Measurements from ENCODE around the gene AURKA.

Gene AURKA

GRCh38 chr20:56428410-56428809 lies 36.4 kb upstream of the AURKA start:
- TF ChIP-seq CTCF (IDR thresholded peaks at IDR 0.05; ENCODE audit: low read depth, low read length): no peak
- DNase-seq (ENCODE audit: extremely low read depth, low read depth): no peak

- DNase-seq (ENCODE audit: extremely low read depth, low read depth): no peak
- TF ChIP-seq CTCF (IDR thresholded peaks at IDR 0.05; ENCODE audit: low read depth, low read length): no peak
Observed at GRCh38 chr20:56427797-56428196, 35.8 kb upstream of the AURKA start.

GRCh38 chr20:56426926-56427325 lies 34.9 kb upstream of the AURKA start:
- no peak for TF ChIP-seq CTCF (IDR thresholded peaks at IDR 0.05; ENCODE audit: low read depth, low read length)
- DNase-seq (ENCODE audit: extremely low read depth, low read depth): no peak

GRCh38 chr20:56426026-56426425 lies 34.0 kb upstream of the AURKA start:
- DNase-seq (ENCODE audit: extremely low read depth, low read depth): no peak
- no peak for TF ChIP-seq CTCF (IDR thresholded peaks at IDR 0.05; ENCODE audit: low read depth, low read length)

- no peak for TF ChIP-seq CTCF (IDR thresholded peaks at IDR 0.05; ENCODE audit: low read depth, low read length)
- DNase-seq (ENCODE audit: extremely low read depth, low read depth): no peak
Observed at GRCh38 chr20:56424931-56425330, 32.9 kb upstream of the AURKA start.

- no peak for TF ChIP-seq CTCF (IDR thresholded peaks at IDR 0.05; ENCODE audit: low read depth, low read length)
Observed at GRCh38 chr20:56423886-56424285, 31.9 kb upstream of the AURKA start.

GRCh38 chr20:56423211-56423610 lies 31.2 kb upstream of the AURKA start:
- DNase-seq (ENCODE audit: extremely low read depth, low read depth): no peak
- TF ChIP-seq CTCF (IDR thresholded peaks at IDR 0.05; ENCODE audit: low read depth, low read length): no peak

More at GRCh38 chr20:56423886-56424285, 31.9 kb upstream of the AURKA start:
- DNase-seq (ENCODE audit: extremely low read depth, low read depth): no peak

Measured in AG09319 (cell line).